Stimulated activated CD4-positive, alpha-beta T cell treated with anti-CD3 and anti-CD28 coated beads, Interleukin-12 subunit alpha, Interleukin-12 subunit beta, amount 100 ng/mL, for 48 hours (primary cell): Measurements from ENCODE around the gene ALPK1.

Source experiments
- DNase-seq, 3 donors: peaks; one replicate each; pipeline ENCODE4 v3.0.0-alpha.2; 2020; ENCODE audit warnings: low read depth in 2 of 3, low spot score in 1 of 3

Gene ALPK1

GRCh38 chr4:112327965-112328733 is 31.0 kb downstream of the ALPK1 start:
- DNase-seq, result no peak

- DNase-seq, result no peak
These were observed 31.6 kb downstream of the ALPK1 start for GRCh38 chr4:112328734-112329130.

GRCh38 chr4:112329672-112330375 is 32.7 kb downstream of the ALPK1 start:
- no peak for DNase-seq

GRCh38 chr4:112330921-112331320 is 33.8 kb downstream of the ALPK1 start:
- DNase-seq, result no peak

GRCh38 chr4:112332398-112332797 is 35.2 kb downstream of the ALPK1 start:
- no peak for DNase-seq

GRCh38 chr4:112340023-112340422 is 42.9 kb downstream of the ALPK1 start:
- DNase-seq, result no peak

- no peak for DNase-seq
These were observed 43.9 kb downstream of the ALPK1 start for GRCh38 chr4:112341033-112341432.

GRCh38 chr4:112343330-112344080 is 46.3 kb downstream of the ALPK1 start:
- no peak for DNase-seq

- DNase-seq, result no peak
These were observed 51.5 kb downstream of the ALPK1 start for GRCh38 chr4:112348488-112349158.

- DNase-seq, result no peak
These were observed 55.6 kb downstream of the ALPK1 start for GRCh38 chr4:112352736-112353135.

GRCh38 chr4:112355662-112356061 is 58.5 kb downstream of the ALPK1 start:
- DNase-seq, result no peak

- DNase-seq, result no peak
These were observed 60.3 kb downstream of the ALPK1 start for GRCh38 chr4:112357453-112357852.

- DNase-seq, result no peak
These were observed 60.7 kb downstream of the ALPK1 start for GRCh38 chr4:112357897-112358296.

GRCh38 chr4:112358415-112358814 is 61.2 kb downstream of the ALPK1 start:
- no peak for DNase-seq

GRCh38 chr4:112358952-112359749 is 62.0 kb downstream of the ALPK1 start:
- no peak for DNase-seq

GRCh38 chr4:112361181-112361791 is 64.1 kb downstream of the ALPK1 start:
- no peak for DNase-seq

- DNase-seq, result no peak
These were observed 73.3 kb downstream of the ALPK1 start for GRCh38 chr4:112370466-112370865.

GRCh38 chr4:112371361-112371760 is 74.2 kb downstream of the ALPK1 start:
- DNase-seq, result no peak

- DNase-seq, result no peak
These were observed 77.7 kb downstream of the ALPK1 start for GRCh38 chr4:112374850-112375249.

GRCh38 chr4:112377171-112377570 is 80.0 kb downstream of the ALPK1 start:
- no peak for DNase-seq
